ENCODE results near the gene RNU5B-1.

RNU5B-1 gene

GRCh38 chr15:65304381-65305149 is at the start of gene RNU5B-1:
Gene RNU5B-1, plus strand, starts transcription at chr15:65304677.
- DNase-seq, result peak; percentile 94

GRCh38 chr15:65254758-65255157 is 49.7 kb upstream of the RNU5B-1 start:
- DNase-seq, result no peak

GRCh38 chr15:65255486-65256140 is 48.9 kb upstream of the RNU5B-1 start:
- no peak for DNase-seq

- no peak for DNase-seq
Observed at GRCh38 chr15:65258375-65259262, 45.9 kb upstream of the RNU5B-1 start.

GRCh38 chr15:65259367-65259797 is 45.1 kb upstream of the RNU5B-1 start:
- DNase-seq, result no peak

GRCh38 chr15:65260968-65261367 is 43.5 kb upstream of the RNU5B-1 start:
- no peak for DNase-seq

- DNase-seq, result no peak
Observed at GRCh38 chr15:65263313-65263712, 41.2 kb upstream of the RNU5B-1 start.

GRCh38 chr15:65264863-65265430 is 39.5 kb upstream of the RNU5B-1 start:
- no peak for DNase-seq

GRCh38 chr15:65266469-65266868 is 38.0 kb upstream of the RNU5B-1 start:
- no peak for DNase-seq

- DNase-seq, result no peak
Observed at GRCh38 chr15:65268411-65268810, 36.1 kb upstream of the RNU5B-1 start.

GRCh38 chr15:65270811-65271545 is 33.5 kb upstream of the RNU5B-1 start:
- DNase-seq, result peak; percentile 45

- DNase-seq, result no peak
Observed at GRCh38 chr15:65275104-65275727, 29.3 kb upstream of the RNU5B-1 start.

GRCh38 chr15:65275728-65276126 is 28.8 kb upstream of the RNU5B-1 start:
- DNase-seq, result no peak

- no peak for DNase-seq
Observed at GRCh38 chr15:65277015-65277414, 27.5 kb upstream of the RNU5B-1 start.

GRCh38 chr15:65278480-65278879 is 26.0 kb upstream of the RNU5B-1 start:
- DNase-seq, result no peak

GRCh38 chr15:65285291-65286068 is 19.0 kb upstream of the RNU5B-1 start:
- DNase-seq, result no peak

GRCh38 chr15:65286069-65286703 is 18.3 kb upstream of the RNU5B-1 start:
- DNase-seq, result peak; percentile 30

- peak; percentile 95 for DNase-seq
Observed at GRCh38 chr15:65286704-65287519, 17.6 kb upstream of the RNU5B-1 start, which contains the start of gene PARP16. Gene PARP16, minus strand, starts transcription at chr15:65286883. Its CDS starts 457 bp downstream, at chr15:65286426.

- no peak for DNase-seq
Observed at GRCh38 chr15:65287520-65287855, 17.0 kb upstream of the RNU5B-1 start.
